Globus pallidus (tissue), 1 donor: Measurements from ENCODE around the gene TEAD2.
"Not testable (repeated sequence)": the region's sequence is repeated elsewhere in the genome, so short reads cannot be mapped to it uniquely, and the experiment has no call there.

Experiments used
- DNase-seq: peaks from one replicate; pipeline ENCODE4 v3.0.0-alpha.2; 2015; ENCODE audit warnings: low spot score

The TEAD2 gene

DNA sequence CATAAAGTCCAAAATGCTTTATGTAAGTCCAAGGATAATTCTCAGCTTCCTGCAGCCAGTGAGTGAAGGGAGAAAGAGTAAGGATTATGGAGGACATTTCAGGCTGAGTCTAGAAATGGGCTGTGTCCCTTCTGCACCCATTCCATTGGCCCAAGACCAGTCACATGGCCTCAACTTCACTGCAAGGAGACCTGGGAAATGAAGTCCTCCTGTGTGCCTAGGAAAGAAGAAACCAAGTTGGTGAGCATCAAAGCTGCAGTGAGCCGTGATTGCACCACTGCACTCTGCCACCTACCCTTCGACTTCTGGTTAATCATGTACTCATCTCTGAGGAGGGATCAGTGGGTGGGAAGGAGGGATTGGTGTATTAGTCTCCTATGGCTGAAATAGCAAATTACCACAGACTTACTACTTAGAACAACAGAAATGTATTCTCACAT, 30.6 kb downstream of the TEAD2 start:
- DNase-seq, result peak; percentile 40

DNA sequence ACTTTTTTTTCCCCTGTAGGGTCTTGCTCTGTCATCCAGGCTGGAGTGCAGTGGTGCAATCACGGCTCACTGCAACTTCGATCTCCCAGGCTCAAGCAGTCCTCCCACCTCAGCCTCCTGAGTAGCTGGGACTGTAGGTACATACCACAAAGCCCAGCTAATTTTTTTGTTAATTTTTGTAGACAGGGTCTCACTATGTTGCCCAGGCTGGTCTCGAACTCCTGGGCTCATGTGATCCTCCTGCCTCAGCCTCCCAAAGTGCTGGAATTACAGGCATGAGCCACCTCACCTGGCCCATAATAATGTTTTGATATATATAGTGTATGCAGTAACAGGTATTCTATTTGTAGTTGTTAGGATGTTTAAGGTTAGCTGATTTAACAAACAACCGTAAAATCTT, 31.0 kb downstream of the TEAD2 start:
- DNase-seq, result not testable (repeated sequence)

DNA sequence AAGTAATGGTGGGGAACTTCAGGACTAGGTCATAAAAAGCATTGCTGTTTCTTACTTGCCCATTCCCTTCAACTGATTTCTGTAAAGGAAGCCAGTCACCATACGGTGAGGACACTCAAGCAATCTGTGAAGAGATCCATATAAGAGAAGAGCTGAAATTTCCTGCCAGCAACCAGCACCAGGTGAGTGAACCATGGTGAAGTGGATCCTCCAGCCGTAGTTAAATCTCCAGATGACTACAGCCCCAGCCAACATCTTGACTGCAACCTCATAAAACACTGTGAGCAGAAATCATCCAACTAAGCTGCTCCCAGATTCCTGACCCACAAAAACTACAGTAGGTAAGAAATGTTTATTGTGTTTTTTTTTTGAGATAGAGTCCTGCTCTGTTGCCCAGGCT, 33.5 kb downstream of the TEAD2 start:
- DNase-seq, result no peak

DNA sequence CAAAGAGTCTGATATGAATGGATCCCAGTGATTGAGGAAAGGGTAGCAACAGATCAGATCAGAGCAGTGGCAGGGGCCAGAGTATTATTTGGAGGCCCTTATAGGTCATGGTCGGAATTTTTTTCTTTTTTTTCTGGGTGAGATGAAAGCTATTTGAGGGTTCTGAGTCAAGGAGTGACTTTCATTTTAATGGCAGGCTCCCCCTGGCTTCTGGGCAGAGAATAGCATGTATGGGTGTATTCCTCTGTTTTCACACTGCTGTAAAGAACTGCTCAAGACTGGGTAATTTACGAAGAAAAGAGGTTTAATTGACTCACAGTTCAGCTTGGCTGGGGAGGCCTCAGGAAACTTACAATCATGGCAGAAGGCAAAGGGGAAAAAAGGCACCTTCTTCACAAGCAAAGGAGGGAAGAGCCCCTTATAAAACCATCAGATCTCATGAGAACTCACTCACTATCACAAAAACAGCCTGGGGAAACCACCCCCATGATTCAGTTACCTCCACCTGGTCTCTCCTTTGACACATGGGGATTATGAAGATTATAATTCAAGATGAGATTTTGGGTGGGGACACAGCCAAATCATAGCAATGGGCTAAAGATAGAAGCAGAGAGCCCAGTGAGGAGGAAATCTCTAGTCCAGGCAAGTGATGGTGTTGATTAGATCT, 34.2 kb downstream of the TEAD2 start:
- DNase-seq, result no peak

GRCh38 chr19:49326165-49326704, 36.0 kb downstream of the TEAD2 start:
- no peak for DNase-seq

GRCh38 chr19:49325756-49326155, 36.5 kb downstream of the TEAD2 start:
- not testable (repeated sequence) for DNase-seq

- DNase-seq, result no peak
Observed at GRCh38 chr19:49324801-49325576, 37.2 kb downstream of the TEAD2 start, which contains the start of gene SLC6A16. Gene SLC6A16 (minus strand): TSS chr19:49325191. CDS start chr19:49311347, 13,844 bp downstream.

DNA sequence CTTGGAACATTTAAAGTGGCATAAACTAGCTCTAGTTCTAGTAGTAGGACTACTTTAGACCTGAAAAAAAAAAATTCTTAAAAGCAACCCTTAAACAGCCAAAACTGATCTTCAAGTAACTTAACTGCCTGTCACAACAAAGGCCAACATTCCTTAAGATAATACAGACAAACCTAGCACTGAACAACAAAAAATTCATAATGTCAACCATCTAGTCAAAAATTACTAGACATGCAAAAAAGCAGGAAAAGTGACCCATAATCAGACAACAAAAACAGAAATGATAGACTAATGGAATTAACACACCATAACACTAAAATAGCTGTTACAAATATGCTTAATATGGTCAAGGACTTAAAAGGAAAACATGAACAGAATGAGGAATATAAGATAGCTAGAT, 43.9 kb downstream of the TEAD2 start:
- no peak for DNase-seq

- no peak for DNase-seq
Observed at GRCh38 chr19:49316284-49316683, 45.9 kb downstream of the TEAD2 start.

DNA sequence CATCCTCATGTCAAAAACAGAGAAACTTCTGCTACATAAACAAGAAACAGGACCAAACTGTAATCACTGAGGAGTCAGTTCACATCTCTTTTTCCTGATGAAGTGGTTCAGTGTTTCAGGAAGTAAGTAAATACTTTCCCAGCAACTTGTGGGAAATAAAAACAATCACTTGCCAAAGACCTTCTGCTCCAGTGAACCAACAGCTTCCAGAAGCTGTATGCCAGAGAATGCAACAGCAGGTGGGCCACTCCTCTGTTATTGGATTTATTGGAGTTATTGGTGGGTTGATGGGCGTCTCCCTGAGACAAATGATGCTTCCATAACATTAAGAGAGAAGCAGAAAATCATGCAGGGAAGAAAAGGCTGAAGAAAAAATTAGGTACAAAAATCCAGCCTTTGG, 47.1 kb downstream of the TEAD2 start:
- no peak for DNase-seq

DNA sequence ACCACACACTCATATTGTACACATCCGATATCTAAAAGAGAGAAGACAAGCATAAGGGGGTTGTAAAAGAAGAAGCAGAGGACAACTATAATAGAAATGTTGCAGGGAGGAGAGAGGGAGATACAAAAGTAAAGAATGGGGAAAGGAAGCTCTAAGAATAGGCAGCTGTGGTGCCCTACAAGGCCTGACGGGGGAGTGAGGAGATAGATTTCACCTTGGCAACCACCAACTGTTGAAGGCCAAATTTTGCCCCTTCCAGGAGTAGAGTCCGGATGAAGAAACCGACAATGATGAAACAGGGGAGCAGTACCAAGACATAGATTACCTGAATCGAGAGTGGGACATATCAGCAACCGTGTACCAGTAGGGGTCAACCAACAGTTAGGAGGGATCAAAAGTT, 53.1 kb downstream of the TEAD2 start:
- no peak for DNase-seq

DNA sequence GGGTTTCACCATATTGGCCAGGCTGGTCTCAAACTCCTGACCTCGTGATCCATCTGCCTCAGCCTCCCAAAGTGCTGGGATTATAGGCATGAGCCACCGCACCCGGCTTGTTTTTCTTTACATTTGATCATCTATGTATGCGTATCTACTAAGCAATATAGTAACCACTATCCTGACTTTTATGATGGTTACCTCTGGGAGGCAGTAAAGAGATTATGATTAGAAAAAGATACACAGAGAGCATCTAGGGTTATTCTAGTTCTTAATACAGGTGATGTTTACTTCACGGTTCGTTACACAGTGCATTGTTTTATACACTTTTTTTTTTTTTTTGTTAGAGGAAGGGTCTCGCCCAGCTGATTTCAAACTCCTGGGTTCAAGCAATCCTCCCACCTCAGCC, 55.5 kb downstream of the TEAD2 start:
- DNase-seq, result not testable (repeated sequence)

DNA sequence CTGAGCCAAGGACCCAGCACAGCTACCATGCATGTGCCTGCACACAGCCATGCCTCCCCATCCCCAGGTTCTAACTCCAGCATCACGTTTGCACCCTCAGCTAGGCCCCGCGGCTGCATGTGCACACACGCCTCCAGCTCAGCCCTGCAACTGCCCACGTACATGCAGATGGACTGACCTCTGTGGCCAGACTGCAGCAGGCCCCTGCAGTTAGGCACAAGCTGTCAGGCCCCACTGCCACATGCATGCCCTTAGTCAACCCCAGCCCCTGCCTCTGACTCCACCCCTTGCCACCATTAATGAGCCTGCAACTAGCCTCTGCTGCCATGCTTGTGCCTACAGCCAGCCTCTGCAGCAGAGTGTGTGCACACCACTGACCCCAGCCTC, 60.4 kb downstream of the TEAD2 start:
- DNase-seq, result no peak

GRCh38 chr19:49301165-49301865, 60.9 kb downstream of the TEAD2 start:
- peak; percentile 45 for DNase-seq

- not testable (repeated sequence) for DNase-seq
Observed at GRCh38 chr19:49298653-49299052, 63.6 kb downstream of the TEAD2 start.

DNA sequence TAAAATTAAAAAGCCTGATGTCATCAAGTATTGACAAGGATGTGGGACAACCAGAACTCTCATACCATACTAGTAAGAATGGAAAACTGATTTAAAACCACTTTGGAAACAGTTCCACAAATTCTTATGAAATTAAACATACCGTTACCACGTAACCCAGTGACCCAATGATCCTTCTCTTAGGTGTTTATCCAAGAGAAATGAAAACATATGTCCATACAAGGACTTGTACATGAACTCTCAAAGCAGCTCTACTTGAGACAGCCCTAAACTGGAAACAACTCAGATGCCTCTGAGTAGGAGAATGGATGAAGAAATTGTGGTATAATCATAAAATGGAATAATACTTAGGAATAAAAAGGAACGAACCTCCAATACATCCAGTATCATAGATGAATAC, 64.8 kb downstream of the TEAD2 start:
- DNase-seq, result no peak

DNA sequence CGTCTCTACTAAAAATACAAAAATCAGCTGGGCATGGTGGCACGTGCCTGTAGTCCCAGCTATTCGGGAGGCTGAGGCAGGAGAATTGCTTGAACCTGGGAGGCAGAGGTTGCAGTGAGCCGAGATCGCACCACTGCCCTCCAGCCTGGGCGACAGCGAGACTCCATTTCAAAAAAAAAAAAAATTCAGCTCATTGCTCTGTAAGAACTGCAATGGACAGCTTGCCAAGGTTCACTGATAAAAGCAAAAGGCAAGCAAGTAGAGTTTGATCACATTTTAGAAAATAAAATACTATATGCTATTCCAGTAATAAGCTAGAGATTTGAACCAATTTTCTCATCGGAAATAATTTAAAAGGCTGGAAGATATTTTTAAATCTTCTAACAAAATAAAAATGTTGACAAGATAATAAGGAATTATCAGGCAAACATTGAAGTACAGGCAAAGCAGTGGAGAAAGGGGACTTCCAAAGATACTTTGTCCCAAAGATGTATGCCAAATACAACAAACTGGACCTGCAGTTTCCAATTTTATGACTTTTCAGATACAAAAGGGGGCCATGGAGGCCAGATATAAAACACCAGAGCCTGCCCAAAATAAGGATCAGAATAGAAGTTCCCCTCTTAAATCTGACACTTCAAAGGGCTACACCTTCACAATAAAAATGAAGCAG, 66.9 kb downstream of the TEAD2 start:
- no peak for DNase-seq

- no peak for DNase-seq
Observed at GRCh38 chr19:49294401-49294800, 67.8 kb downstream of the TEAD2 start.
